GM12874 (cell line): ENCODE data around the gene YY1AP1.

ENCODE experiments used
- CTCF ChIP-seq: IDR thresholded peaks from 2 replicates; pipeline ENCODE4 v1.5.1; 2011; ENCODE audit warnings: low read depth, mild to moderate bottlenecking, control low read depth, low read length, moderate library complexity; ENCODE audit not compliant: insufficient read depth

The YY1AP1 gene

GRCh38 chr1:155649676-155650075 lies 38.9 kb downstream of the YY1AP1 start:
- no peak for TF ChIP-seq CTCF

GRCh38 chr1:155648207-155649147 lies 40.1 kb downstream of the YY1AP1 start:
- no peak for TF ChIP-seq CTCF

DNA sequence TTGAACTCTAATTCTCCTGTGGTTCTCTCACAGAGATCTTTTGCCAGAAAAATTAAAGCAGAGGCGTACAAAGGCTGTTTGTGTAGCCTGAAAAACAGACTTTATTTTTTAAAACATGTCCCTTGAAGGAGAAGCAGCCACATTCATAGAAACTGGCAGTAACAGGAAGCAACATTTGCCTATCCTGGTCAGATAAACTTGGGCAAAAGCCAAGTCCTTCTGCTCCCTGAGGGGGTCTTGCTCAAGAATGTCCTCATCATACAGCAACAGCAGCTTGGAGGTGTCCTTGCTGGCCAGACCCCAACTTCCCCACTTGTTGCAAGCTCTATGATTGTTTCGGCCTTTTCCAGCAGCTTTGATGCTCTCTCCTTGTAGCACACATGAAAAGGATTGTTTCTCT lies 42.3 kb downstream of the YY1AP1 start:
- TF ChIP-seq CTCF = no peak

DNA sequence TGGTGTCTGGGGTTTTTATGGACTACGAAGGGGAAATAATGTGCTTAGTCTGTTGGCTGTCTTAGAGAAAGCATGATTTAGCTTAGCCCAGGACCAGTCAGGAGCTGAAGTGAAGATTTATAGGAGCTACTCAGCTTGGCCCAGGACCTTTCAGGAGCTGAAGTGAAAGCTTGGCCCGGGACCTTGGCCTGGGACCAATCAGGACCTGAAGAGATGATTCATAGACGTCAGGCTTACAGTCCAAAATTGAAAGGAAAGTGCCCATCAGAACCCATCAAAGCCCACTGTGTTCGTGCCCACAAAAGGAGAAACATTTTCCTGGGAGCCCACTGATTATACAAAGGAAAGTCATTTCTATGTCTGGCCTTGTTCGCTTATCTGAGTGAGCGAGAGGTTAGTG lies 42.9 kb downstream of the YY1AP1 start:
- TF ChIP-seq CTCF = no peak

DNA sequence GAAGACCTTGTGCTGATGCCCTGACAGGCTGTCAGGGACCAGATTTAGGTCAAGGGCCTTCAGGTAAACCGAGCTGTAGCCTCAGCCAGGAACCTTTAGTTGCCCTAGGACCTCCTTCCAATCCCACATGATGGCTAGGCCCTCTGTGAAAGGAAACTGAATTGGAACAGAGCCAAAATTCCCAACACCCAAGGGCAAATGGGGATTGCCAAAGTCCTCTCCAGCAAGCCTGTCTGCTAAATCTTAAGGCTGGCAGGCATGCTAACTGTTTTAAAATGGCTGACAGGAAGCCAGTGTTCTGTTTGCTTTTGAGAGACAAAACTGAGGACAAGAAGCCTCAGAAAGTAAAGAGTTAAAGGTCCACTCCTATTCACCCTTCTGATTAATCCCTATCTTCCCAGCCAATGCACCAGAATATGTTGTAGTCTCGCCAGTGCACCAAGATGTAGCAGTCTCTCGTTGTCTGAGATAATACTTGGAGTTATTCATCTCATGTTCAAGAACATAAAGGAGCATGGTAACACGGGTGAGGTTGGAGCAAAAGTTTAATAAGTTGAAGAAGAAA lies 43.5 kb downstream of the YY1AP1 start:
- no peak for TF ChIP-seq CTCF

GRCh38 chr1:155643230-155643629 lies 45.3 kb downstream of the YY1AP1 start:
- no peak for TF ChIP-seq CTCF

GRCh38 chr1:155640367-155640766 lies 48.2 kb downstream of the YY1AP1 start:
- TF ChIP-seq CTCF = no peak
